Cardiac fibroblast (primary cell): Measurements from ENCODE around the gene TRPM5.

Experiments
- DNase-seq, 2 donors: peaks; one replicate each; pipeline versions ENCODE4 v3.0.0 to v3.0.0-alpha.2; 2010; ENCODE audit warnings: low read depth in 2 of 2
- H3K4me3 ChIP-seq, 2 donors: replicated peaks in 1 of 2; 1 replicate in 1 of 2; 2 replicates in 1 of 2; pipeline ENCODE4 v1.5.1; 2011; ENCODE audit warnings: low read depth in 2 of 2, low read length in 2 of 2, mild to moderate bottlenecking in 2 of 2, moderate library complexity in 1 of 2
- CTCF ChIP-seq: IDR thresholded peaks from one replicate; pipeline ENCODE4 v1.5.1; 2011; ENCODE audit warnings: low read depth, mild to moderate bottlenecking, low read length, inconsistent platforms

TRPM5 gene

GRCh38 chr11:2460540-2461252 is 16.4 kb upstream of the TRPM5 start:
- TF ChIP-seq CTCF = no peak

GRCh38 chr11:2459796-2460531 is 15.7 kb upstream of the TRPM5 start:
- TF ChIP-seq CTCF = no peak
- H3K4me3 ChIP-seq = no peak overlapping the region
- no peak for DNase-seq

More at GRCh38 chr11:2460540-2461252, 16.4 kb upstream of the TRPM5 start:
- no peak overlapping the region for H3K4me3 ChIP-seq
- no peak for DNase-seq

- DNase-seq = no peak
- no peak for TF ChIP-seq CTCF
- H3K4me3 ChIP-seq = no peak overlapping the region
Measured at GRCh38 chr11:2459016-2459725, 14.9 kb upstream of the TRPM5 start.

GRCh38 chr11:2458321-2458720 is 14.0 kb upstream of the TRPM5 start:
- no peak for TF ChIP-seq CTCF
- DNase-seq = no peak

GRCh38 chr11:2453436-2453835 is 9.1 kb upstream of the TRPM5 start:
- no peak for TF ChIP-seq CTCF
- DNase-seq = no peak
- no peak overlapping the region for H3K4me3 ChIP-seq

More at GRCh38 chr11:2458321-2458720, 14.0 kb upstream of the TRPM5 start:
- H3K4me3 ChIP-seq = no peak overlapping the region

- no peak for TF ChIP-seq CTCF
- no peak for DNase-seq
- no peak overlapping the region for H3K4me3 ChIP-seq
Measured at GRCh38 chr11:2452321-2453012, 8.2 kb upstream of the TRPM5 start.
